ENCODE results near the gene SUPT6H.
A peak's percentile ranks its signal among the peaks of the same experiment; 100 is the strongest.

SUPT6H gene

DNA sequence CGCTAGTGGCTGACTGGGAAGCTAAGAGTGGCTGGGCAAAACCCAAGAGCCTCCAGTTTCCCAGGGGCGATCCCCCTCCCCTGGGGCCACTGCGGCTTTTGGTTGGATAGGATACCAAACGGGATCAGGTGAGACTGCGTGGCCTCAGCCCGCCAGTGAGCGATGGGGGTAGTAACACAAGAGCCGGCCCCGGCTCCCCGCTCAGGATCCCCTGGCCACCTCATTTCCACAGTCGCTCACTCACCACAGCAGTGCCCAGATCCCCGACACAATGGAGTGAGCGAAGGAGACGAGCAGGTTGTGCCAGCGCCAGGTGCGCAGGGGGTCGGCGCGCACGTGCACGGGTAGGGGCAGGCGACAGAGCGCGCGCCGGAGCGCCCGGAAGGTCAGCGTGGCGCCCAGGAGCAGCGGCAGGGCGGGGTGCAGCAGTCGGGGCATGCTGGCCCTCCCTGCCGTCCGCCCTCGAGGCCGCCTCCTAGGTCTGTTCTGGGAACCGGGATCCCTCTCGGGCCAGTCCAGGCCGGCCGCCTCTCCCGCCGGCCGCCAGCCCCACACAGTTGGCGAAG lies 63.7 kb downstream of the SUPT6H start (continued):
- TF ChIP-seq, protein P1, sequence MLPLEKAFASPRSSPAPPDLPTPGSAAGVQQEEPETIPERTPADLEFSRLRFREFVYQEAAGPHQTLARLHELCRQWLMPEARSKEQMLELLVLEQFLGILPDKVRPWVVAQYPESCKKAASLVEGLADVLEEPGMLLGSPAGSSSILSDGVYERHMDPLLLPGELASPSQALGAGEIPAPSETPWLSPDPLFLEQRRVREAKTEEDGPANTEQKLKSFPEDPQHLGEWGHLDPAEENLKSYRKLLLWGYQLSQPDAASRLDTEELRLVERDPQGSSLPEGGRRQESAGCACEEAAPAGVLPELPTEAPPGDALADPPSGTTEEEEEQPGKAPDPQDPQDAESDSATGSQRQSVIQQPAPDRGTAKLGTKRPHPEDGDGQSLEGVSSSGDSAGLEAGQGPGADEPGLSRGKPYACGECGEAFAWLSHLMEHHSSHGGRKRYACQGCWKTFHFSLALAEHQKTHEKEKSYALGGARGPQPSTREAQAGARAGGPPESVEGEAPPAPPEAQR (tag by site-specific recombination; IDR thresholded peaks at IDR 0.05) = 0 out of 2 replicates have a peak, but pooled peaks have one; percentile 10
- TF ChIP-seq ZNF777 (tag by site-specific recombination; IDR thresholded peaks at IDR 0.05; ENCODE audit: borderline replicate concordance) = no peak

DNA sequence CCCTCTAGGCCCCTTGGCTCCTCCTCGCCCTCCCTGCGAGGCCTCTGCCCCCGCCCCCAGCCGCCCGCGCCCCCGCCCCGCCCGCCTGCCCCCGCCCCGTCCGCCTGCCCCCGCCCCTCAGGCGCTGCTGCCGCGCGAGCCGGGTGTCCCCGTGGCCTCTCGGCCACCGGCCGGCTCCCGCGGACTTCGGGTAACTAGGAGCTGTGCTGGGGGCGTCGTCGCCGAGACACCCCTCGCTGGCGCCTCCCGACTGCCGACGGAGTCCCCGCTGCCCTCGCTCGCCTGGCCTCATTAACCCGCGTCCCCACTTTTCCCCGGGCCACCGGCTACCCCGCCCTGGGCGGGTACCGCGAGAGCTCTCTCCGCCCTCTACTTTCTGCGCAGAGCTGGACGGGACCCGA lies 64.2 kb downstream of the SUPT6H start, which contains the start of gene TLCD1:
TSS of gene TLCD1 (minus strand) at position 8 of the 401 bp plus-strand sequence. CDS start 136 bp downstream, outside the sequence.
- Histone ChIP-seq H3K27ac (ENCODE audit: extremely low read depth, low read depth, low read length) (peak within 1 kb of the TSS; percentile 99), H3K9me3 (ENCODE audit: control insufficient read depth, insufficient read depth, low read depth, low read length) (no peaks in the 10 kb centered on the region), H3K4me1 (ENCODE audit: control insufficient read depth, insufficient read depth, low read length) (peaks cover 9% of the 10 kb centered on the region; the same call in 1 of the 2 replicates), H3K4me3 (ENCODE audit: low read depth, low read length) (peak within 1 kb of the TSS; percentile 55), H3K36me3 (ENCODE audit: control insufficient read depth in 2 of 2, insufficient read depth in 1 of 2, low read length in 2 of 2) (peaks cover 20 to 41% of the 10 kb centered on the region in 2 experiments)
- POLR2A ChIA-PET = interaction anchor here (0.8 to 6.7 kb wide), 28 partner anchors 9 to 391 kb away, joined by 3 to 448 read pairs (median 6); partner anchors contain the start of genes BLTP2, DHRS13, FAM222B and FLOT2
- TF ChIP-seq ZNF341 (tag by site-specific recombination; IDR thresholded peaks at IDR 0.05; ENCODE audit: low read depth) (peak; percentile 97), ZNF600 (tag by site-specific recombination; IDR thresholded peaks at IDR 0.05) (no peak), KLF7 (tag by site-specific recombination; IDR thresholded peaks at IDR 0.05; ENCODE audit: borderline replicate concordance) (peak; percentile 73), ZNF16 (tag by site-specific recombination; IDR thresholded peaks at IDR 0.05; ENCODE audit: low read depth) (0 out of 2 replicates have a peak, but pooled peaks have one; percentile 6), HOXD13 (CRISPR knock-in tag; IDR thresholded peaks at IDR 0.05; ENCODE audit: borderline replicate concordance) (0 out of 2 replicates have a peak, but pooled peaks have one; percentile 7), ZNF214 (tag by site-specific recombination; IDR thresholded peaks at IDR 0.05; ENCODE audit: borderline replicate concordance) (no peak), KLF1 (tag by site-specific recombination; IDR thresholded peaks at IDR 0.05) (peak; percentile 91), ZNF24 (tag by site-specific recombination; IDR thresholded peaks at IDR 0.05) (no peak), SP3 (tag by site-specific recombination; IDR thresholded peaks at IDR 0.05) (peak; percentile 58; the same call in 1 of the 2 replicates), ZNF184 (tag by site-specific recombination; IDR thresholded peaks at IDR 0.05) (no peak)
- TF ChIP-seq, protein P2, sequence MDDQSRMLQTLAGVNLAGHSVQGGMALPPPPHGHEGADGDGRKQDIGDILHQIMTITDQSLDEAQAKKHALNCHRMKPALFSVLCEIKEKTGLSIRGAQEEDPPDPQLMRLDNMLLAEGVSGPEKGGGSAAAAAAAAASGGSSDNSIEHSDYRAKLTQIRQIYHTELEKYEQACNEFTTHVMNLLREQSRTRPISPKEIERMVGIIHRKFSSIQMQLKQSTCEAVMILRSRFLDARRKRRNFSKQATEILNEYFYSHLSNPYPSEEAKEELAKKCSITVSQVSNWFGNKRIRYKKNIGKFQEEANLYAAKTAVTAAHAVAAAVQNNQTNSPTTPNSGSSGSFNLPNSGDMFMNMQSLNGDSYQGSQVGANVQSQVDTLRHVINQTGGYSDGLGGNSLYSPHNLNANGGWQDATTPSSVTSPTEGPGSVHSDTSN (CRISPR knock-in tag; IDR thresholded peaks at IDR 0.05) = peak; percentile 8
- TF ChIP-seq, protein P3, sequence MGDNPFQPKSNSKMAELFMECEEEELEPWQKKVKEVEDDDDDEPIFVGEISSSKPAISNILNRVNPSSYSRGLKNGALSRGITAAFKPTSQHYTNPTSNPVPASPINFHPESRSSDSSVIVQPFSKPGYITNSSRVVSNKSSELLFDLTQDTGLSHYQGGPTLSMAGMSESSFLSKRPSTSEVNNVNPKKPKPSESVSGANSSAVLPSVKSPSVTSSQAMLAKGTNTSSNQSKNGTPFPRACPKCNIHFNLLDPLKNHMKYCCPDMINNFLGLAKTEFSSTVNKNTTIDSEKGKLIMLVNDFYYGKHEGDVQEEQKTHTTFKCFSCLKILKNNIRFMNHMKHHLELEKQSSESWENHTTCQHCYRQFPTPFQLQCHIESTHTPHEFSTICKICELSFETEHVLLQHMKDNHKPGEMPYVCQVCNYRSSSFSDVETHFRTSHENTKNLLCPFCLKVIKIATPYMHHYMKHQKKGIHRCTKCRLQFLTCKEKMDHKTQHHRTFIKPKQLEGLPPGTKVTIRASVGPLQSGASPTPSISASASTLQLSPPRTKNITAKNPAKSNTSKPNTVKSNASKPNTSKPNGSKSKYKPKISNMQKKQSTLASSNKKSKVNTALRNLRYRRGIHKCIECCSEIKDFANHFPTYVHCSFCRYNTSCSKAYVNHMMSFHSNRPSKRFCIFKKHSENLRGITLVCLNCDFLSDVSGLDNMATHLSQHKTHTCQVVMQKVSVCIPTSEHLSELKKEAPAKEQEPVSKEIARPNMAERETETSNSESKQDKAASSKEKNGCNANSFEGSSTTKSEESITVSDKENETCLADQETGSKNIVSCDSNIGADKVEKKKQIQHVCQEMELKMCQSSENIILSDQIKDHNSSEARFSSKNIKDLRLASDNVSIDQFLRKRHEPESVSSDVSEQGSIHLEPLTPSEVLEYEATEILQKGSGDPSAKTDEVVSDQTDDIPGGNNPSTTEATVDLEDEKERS (tag by site-specific recombination; IDR thresholded peaks at IDR 0.05) = no peak
- TF ChIP-seq, protein P4, sequence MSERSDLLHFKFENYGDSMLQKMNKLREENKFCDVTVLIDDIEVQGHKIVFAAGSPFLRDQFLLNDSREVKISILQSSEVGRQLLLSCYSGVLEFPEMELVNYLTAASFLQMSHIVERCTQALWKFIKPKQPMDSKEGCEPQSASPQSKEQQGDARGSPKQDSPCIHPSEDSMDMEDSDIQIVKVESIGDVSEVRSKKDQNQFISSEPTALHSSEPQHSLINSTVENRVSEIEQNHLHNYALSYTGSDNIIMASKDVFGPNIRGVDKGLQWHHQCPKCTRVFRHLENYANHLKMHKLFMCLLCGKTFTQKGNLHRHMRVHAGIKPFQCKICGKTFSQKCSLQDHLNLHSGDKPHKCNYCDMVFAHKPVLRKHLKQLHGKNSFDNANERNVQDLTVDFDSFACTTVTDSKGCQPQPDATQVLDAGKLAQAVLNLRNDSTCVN (tag by site-specific recombination; optimal IDR thresholded peaks at IDR 0.05) = peak; percentile 47
- TF ChIP-seq, protein P5, sequence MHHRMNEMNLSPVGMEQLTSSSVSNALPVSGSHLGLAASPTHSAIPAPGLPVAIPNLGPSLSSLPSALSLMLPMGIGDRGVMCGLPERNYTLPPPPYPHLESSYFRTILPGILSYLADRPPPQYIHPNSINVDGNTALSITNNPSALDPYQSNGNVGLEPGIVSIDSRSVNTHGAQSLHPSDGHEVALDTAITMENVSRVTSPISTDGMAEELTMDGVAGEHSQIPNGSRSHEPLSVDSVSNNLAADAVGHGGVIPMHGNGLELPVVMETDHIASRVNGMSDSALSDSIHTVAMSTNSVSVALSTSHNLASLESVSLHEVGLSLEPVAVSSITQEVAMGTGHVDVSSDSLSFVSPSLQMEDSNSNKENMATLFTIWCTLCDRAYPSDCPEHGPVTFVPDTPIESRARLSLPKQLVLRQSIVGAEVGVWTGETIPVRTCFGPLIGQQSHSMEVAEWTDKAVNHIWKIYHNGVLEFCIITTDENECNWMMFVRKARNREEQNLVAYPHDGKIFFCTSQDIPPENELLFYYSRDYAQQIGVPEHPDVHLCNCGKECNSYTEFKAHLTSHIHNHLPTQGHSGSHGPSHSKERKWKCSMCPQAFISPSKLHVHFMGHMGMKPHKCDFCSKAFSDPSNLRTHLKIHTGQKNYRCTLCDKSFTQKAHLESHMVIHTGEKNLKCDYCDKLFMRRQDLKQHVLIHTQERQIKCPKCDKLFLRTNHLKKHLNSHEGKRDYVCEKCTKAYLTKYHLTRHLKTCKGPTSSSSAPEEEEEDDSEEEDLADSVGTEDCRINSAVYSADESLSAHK (tag by site-specific recombination; IDR thresholded peaks at IDR 0.05) = peak; percentile 36
- TF ChIP-seq, protein P6, sequence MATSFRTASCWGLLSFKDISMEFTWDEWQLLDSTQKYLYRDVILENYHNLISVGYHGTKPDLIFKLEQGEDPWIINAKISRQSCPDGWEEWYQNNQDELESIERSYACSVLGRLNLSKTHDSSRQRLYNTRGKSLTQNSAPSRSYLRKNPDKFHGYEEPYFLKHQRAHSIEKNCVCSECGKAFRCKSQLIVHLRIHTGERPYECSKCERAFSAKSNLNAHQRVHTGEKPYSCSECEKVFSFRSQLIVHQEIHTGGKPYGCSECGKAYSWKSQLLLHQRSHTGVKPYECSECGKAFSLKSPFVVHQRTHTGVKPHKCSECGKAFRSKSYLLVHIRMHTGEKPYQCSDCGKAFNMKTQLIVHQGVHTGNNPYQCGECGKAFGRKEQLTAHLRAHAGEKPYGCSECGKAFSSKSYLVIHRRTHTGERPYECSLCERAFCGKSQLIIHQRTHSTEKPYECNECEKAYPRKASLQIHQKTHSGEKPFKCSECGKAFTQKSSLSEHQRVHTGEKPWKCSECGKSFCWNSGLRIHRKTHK (tag by site-specific recombination; IDR thresholded peaks at IDR 0.05) = no peak
- TF ChIP-seq, protein P7, sequence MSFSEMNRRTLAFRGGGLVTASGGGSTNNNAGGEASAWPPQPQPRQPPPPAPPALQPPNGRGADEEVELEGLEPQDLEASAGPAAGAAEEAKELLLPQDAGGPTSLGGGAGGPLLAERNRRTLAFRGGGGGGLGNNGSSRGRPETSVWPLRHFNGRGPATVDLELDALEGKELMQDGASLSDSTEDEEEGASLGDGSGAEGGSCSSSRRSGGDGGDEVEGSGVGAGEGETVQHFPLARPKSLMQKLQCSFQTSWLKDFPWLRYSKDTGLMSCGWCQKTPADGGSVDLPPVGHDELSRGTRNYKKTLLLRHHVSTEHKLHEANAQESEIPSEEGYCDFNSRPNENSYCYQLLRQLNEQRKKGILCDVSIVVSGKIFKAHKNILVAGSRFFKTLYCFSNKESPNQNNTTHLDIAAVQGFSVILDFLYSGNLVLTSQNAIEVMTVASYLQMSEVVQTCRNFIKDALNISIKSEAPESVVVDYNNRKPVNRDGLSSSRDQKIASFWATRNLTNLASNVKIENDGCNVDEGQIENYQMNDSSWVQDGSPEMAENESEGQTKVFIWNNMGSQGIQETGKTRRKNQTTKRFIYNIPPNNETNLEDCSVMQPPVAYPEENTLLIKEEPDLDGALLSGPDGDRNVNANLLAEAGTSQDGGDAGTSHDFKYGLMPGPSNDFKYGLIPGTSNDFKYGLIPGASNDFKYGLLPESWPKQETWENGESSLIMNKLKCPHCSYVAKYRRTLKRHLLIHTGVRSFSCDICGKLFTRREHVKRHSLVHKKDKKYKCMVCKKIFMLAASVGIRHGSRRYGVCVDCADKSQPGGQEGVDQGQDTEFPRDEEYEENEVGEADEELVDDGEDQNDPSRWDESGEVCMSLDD (tag by site-specific recombination; IDR thresholded peaks at IDR 0.05) = no peak; the same call in 1 of the 2 replicates
- CTCF ChIA-PET = interaction anchor here (0.5 to 13.6 kb wide), 47 partner anchors 9 to 1027 kb away, joined by 3 to 445 read pairs (median 7); partner anchors contain the start of genes BLTP2, DHRS13, FLOT2 and PHF12
